ENCODE measurements around the gene KIF6.

Gene KIF6

DNA sequence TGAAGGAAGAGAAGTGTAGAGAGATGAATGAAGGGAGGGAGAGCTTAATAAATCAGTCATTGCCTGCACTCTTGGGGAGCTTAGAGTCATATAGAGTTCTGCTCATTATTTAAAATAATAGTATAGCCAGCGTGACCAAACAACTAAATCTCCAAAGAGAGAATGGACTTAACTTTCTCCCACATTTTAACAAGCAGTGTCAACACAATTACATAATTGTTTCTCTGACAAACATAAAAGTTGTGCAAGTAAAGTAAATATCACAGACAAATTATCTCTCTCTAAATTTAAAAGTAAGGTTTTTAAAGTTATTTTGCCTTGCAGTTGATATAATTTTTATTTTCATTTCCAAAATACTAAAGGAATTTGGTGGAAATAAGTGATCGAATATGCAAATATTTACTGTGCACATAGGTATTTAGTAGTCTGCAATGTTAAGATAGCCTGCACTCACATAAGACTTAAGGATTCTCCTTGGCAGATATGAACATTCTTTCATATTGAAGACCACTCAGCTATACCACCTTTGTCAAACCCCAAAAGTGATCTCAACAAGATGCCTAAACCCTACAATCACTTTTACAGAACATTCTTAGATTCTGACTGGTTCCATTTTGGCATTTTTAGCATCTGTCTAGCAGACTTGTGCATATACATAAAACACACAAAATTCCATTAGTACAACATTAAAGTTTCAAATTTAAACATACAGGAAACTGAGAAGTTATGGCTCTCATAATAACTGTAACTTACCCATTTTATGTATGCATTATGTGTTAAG lies 67.7 kb downstream of the KIF6 start:
- no peak for DNase-seq

- DNase-seq: no peak
Measured at GRCh38 chr6:39654121-39654520, 71.1 kb downstream of the KIF6 start.

- DNase-seq: no peak
Measured at GRCh38 chr6:39653612-39654011, 71.6 kb downstream of the KIF6 start.

DNA sequence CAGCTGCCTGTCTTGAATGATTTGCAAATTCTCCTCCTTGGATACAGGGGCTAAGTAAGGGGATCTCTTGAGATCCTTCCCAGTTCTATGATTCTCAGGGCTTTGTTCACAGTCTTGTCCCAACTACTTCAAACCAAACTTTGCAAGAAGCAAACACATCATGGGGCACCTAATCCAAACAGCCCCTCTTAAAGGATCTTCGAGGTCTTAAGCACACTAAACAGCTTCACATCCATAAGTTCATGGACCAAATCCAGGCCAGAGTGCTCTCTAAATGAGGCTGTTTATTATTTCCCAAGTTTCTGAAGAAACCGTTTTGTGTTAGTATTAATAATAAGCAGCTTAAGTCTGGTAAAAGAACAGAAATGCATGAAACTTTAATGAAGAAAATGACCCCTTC lies 75.2 kb downstream of the KIF6 start:
- no peak for DNase-seq

DNA sequence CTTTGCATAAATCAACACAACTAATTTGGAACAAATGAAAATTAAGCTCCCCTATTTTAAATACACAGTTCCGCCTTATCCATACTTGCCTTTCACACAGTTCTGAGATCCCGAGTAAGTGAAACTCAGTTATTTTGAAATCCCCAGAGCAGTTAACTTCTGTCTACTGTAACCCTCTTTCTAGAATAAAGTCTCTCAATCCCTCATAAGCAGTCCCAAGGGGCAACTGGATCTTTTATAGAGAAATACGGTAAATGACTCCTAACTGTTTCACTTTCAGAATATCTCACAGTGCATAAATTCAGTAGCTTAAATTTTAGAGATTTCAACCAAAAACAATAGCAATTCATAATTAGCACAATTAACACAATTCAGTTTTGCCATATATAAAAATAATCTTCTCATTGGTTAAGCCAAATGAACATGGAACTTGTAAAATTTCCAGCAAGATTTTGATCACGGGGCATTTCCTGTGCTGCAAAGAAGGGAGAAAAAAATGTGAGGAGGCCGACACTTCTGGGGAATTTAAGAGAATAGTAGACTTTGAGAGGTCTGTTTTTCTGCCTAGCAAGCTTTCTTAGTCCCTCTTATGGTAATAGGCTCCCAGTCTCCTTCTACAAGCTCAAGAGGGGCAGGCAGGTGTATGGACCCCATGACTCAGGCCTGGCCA lies 78.3 kb downstream of the KIF6 start:
- DNase-seq: no peak

GRCh38 chr6:39642270-39642669 lies 82.9 kb downstream of the KIF6 start:
- no peak for DNase-seq

DNA sequence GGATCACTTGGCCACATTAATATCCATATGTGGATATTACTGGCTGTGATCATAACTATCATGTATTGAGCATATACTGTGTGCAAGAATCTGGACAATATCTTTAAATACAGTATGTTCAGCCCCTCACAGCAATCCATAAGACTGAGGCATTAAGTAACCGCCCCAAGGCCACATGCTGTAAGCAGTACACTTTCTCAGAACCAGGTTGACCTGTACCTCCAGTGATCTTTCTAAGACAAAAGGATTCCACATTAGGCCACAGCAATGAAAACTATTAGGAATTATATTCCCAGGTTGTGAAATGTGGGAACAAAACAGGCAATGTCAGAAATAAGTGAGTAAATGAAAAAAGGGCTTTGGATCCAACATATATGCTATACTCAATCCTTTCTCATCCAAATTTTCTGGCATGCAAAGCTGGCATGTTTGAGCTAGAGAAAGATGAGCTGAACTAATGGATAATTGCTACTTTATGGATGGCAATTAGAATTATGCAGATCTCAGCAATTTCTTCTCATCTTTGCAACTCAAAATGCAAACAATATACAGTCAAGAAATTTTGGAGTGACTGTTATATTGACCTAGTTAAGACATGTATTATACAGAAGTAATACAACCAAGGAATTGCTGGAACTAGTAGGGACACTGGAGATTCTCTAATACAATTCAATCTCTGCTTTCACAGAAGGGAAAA lies 86.9 kb downstream of the KIF6 start:
- DNase-seq: no peak

DNA sequence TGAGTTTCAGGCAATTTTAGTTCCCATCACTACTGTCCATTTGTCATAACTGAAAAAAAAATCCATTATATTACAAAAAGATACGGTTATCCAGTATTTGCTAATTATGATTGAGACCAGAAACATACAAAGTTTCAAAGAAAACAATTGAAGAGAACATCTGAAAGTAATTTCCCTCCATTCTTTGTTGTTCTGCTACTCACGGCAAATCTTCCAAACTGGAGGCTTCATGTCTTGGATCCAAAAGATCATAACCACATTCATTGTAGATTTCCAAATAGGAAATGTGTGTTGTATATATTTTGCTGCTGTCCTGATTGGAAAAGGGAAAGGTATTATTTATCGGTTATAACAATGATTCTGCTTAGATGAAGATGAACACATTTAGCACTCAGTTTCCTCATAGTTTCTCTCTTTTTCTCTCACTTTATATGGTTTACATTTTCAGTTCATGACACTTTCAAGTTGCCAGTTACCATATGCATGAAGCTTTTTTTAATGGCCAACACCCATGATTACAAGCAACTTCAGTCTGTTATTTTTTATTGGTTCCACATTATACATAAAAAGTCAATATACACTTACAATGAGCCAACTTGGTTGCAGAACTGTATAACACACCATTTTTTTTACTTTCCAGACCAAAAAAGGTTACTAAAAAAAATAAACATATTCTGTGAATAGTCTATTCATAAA lies 90.4 kb downstream of the KIF6 start:
- no peak for DNase-seq

GRCh38 chr6:39625209-39625608 lies 100.0 kb downstream of the KIF6 start:
- no peak for DNase-seq

DNA sequence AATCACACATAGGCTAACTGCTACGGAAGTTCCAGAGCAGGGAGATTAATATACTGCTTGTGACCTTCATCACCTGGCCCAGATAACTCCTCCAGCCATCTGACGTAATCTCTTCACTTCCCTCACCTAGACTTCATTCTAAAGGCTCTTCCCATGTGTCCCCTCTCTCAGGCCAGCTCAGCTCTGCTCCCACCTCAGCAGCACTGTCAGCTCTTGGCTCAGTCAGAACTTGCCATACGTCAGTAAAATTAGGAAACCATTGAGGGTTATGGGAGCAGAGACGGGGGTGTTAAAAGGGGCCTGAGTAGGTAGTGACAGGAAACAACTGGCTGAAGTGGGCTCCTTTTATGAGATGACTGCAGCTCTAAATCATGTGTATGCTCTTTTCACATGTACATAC lies 101.5 kb downstream of the KIF6 start:
- no peak for DNase-seq

DNA sequence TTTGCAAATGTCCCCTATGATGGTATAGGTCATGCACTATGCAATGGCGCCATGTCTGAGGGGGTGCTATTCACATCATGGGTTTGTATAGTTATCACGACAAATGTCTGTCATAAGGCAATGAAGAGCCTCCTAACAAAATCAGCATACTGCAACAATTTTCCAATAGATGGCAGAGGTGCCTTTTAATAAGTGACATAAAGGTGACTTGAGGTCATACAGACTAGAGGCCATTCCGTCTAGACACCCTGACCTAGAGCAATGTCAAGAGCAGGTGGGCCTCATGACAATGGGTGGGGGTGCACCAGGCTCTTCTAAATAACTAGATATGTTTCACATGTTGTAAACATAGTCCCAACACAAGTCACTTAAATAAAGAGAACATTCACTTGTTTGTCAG lies 107.7 kb downstream of the KIF6 start:
- DNase-seq: no peak

DNA sequence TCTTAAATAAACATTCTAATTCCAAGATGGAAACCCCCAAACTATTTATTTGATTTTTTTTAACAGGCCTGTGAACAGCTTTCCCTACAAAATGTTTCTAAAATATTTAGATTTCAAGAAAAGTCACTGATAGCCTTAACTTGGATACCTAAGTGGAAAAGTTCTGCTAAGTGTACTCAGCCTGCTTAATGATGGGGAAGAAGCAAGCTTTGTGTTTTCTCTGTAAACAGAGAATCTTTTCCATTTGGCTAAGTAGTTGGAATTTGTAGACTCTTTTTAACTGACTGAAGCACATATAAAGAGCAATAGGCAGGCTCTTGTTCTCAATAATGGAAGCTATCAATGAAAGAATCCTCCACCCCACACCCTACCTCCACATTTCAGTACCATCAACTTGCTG lies 108.2 kb downstream of the KIF6 start:
- no peak for DNase-seq

- DNase-seq: no peak
Measured at GRCh38 chr6:39615622-39616021, 109.6 kb downstream of the KIF6 start.

GRCh38 chr6:39614393-39614950 lies 110.7 kb downstream of the KIF6 start:
- no peak for DNase-seq

- no peak for DNase-seq
Measured at GRCh38 chr6:39610221-39610620, 115.0 kb downstream of the KIF6 start.

DNA sequence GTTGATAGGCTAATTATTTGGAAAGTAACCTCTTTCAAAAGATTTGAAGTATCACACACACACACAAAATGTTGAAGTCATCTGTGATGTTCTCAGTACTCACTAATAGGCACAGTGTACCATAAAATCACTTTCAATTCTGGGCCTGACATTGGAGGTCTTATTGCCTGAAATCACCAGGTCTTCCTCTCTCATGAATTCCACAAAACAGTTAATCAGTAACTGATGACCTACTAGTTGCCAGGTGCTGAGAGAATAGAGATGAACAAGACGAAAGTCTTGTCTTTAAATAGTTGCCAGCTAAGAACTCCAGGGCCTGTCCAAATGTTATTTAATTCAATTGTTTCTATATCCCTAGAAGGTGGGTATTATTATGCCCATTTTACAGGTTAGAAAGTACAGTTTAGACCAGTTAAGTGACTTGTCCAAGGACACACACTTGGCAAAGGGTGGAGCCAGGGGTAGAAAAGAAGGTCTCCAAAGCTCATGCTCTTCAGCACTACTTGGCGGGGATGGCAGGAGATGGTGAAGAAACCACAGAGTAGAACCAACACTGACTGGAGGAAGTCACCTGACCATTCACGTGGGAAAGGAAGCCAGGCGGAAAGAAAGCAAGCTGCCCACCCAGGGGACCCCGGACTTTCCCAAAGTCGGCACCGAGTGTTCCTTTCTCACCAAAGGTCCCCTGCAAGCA lies 116.4 kb downstream of the KIF6 start:
- no peak for DNase-seq

- DNase-seq: no peak
Measured at GRCh38 chr6:39602601-39603519, 122.3 kb downstream of the KIF6 start.

DNA sequence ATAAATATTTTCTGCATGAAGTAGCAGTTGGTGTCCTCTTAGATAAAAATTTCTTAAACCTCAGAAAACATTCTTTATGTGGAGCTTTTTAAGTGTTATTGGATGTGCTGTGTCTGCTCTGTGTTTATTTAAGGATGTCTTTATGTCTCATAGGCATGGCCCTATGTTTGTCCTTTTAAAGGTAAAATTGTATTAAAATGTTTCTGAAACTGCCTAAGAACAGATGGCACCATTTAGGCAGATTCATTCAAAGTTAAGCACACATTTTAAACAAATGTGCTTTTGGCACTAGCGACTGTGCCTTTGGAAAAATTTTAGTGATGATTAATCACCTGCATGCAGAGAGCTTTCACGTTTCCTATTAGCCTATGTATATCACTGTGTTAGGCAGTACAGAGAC lies 125.2 kb downstream of the KIF6 start:
- no peak for DNase-seq

DNA sequence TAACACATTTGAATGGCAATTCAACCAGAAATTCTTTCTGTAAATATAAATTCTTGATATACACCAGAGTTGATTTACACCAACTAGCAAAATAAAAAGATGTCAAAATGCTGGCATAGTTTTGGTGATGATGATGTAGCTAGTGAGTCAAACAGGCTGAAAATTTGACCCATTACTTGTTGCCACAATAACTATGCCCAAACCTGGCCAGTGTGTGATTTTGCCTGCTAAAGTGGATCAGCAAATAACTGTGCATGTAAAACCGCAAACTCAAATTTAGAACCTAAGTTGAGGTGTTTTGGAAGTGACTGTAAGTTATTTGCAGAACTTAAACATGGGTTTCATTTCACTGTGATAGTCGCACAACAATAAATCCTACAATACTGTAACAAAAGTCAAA lies 125.9 kb downstream of the KIF6 start:
- DNase-seq: no peak

- no peak for DNase-seq
Measured at GRCh38 chr6:39594285-39594684, 130.9 kb downstream of the KIF6 start.

GRCh38 chr6:39593646-39594045 lies 131.6 kb downstream of the KIF6 start:
- no peak for DNase-seq

Data from NCI-H1930 (cell line).